OCI-LY3 (cell line): Measurements from ENCODE around the gene CCDC136.

Source experiments
- EZH2phosphoT487 ChIP-seq: fragments of 200-600 bp; shearing (Covaris generic); IDR thresholded peaks from 2 replicates; pipeline ENCODE4 v1.6.1; 2018; ENCODE audit warnings: antibody characterized with exemption, mixed run types, low read depth
- TF ChIP-seq, protein P1 (sequence below): fragments of 200-600, 300-600 bp; sonication (generic); IDR thresholded peaks from 2 replicates; pipeline ENCODE4 v1.5.1; 2014; ENCODE audit warnings: antibody characterized with exemption, low read length, low read depth

DNA sequence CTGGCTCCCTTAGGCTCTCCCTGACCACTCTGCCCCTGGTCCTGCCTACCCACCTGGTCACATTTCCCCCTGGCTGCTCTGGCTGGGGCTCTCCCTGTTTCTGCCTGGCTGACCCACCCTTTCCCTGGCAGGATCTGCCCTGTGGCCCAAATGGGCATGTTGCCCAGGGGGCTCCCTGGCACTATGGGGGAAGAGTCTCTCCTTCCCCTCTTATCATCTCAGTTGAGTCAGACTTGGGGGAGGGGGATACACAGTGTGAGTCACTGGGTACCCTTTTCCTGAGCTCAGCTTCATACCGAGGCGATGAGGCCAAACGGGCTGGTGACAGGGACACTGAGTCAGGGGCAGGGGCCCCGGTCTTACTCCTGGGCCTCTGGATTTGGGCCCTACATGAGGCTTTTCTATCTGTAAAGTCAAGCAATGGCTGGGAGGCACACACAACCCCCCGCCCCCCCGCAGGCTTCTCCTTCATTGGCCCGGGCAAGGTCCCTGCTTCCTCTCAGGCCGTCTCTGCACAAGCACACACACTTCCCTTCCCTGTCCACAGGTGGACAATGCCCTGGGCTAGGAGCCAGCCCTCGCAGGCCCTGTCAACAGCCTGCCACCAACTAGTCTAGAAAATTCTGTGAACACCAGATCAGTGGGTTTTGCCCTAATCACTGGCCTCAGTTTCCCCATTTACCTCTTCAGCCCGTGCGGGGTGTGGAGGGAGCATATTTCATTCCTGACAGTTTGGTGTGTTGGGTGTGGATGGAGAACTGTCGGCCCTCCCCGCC is 37.8 kb downstream of the CCDC136 start:
- TF ChIP-seq, protein P1, sequence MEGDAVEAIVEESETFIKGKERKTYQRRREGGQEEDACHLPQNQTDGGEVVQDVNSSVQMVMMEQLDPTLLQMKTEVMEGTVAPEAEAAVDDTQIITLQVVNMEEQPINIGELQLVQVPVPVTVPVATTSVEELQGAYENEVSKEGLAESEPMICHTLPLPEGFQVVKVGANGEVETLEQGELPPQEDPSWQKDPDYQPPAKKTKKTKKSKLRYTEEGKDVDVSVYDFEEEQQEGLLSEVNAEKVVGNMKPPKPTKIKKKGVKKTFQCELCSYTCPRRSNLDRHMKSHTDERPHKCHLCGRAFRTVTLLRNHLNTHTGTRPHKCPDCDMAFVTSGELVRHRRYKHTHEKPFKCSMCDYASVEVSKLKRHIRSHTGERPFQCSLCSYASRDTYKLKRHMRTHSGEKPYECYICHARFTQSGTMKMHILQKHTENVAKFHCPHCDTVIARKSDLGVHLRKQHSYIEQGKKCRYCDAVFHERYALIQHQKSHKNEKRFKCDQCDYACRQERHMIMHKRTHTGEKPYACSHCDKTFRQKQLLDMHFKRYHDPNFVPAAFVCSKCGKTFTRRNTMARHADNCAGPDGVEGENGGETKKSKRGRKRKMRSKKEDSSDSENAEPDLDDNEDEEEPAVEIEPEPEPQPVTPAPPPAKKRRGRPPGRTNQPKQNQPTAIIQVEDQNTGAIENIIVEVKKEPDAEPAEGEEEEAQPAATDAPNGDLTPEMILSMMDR = no peak
- no peak for TF ChIP-seq EZH2phosphoT487
